ENCODE measurements around the gene GUCA2A.
A peak's percentile ranks its signal among the peaks of the same experiment; 100 is the strongest.

The GUCA2A gene

GRCh38 chr1:42173961-42174735 lies 9.6 kb upstream of the GUCA2A start:
- Mint-ChIP-seq H3K27me3 (ENCODE audit: low read depth) (no peaks in the 10 kb centered on the region), H3K36me3 (ENCODE audit: low read depth) (peaks cover 3% of the 10 kb centered on the region), H3K27ac (peak overlapping the region in 1 of 3 experiments; percentile 10), H3K4me3 (no peak overlapping the region), H3K4me1 (peaks cover 56% of the 10 kb centered on the region), H3K9me3 (no peaks in the 10 kb centered on the region)
- no peak for TF ChIP-seq CTCF (IDR thresholded peaks at IDR 0.05; ENCODE audit: unreplicated experiment in 3 of 3)

DNA sequence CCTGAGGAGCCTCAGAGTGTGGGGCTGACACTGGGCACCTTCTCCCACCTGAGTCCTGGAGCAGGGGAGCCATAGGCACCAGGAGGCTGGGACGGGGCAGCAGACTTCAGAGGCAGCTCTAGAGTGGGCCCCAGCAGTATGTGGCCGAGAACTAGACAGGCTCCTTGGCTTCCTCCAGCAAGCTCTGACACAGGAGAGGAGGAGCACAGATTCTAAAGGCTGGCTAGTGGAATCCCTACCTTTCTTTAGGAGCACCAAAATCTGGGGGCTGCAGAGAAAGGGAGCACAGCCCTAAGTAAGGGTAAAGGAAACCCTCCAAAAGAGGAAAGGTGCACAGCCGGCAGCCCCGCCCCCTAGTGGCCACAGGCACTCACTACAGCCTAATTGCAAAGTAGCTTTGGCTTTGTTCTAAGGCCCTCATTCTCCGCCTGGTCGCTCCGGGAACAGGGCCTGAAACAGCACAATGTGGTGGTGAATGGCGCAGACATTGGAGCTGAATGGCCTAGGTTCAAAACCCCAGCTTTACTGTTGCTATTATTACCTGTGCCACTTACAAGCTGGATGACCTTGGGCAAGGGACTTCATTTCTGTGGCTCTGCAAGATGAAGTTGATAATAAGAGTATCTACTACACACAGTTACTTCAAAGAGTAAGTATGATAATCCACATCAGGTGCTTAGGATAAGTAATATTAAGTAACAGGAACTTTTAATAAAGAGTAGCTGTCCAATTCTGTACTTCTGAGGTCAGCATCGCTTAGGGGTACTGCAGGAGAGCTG lies 8.8 kb upstream of the GUCA2A start:
- H3K27me3 Mint-ChIP-seq (ENCODE audit: low read depth): no peaks in the 10 kb centered on the region
- TF ChIP-seq CTCF (IDR thresholded peaks at IDR 0.05; ENCODE audit: unreplicated experiment in 3 of 3): peak; percentile 94
- no peak overlapping the region for H3K4me3 Mint-ChIP-seq
- peaks cover 52% of the 10 kb centered on the region for H3K4me1 Mint-ChIP-seq
- no peaks in the 10 kb centered on the region for H3K9me3 Mint-ChIP-seq
- peak overlapping the region in 1 of 3 experiments; percentile 10 for H3K27ac Mint-ChIP-seq
- H3K36me3 Mint-ChIP-seq (ENCODE audit: low read depth): peaks cover 3% of the 10 kb centered on the region

- Mint-ChIP-seq H3K27ac (peak overlapping the region; percentile 19 to 56 (median 51)), H3K9me3 (no peaks in the 10 kb centered on the region), H3K27me3 (ENCODE audit: low read depth) (peaks cover under 1% of the 10 kb centered on the region), H3K4me3 (no peak overlapping the region), H3K4me1 (peaks cover 51% of the 10 kb centered on the region), H3K36me3 (ENCODE audit: low read depth) (peaks cover 3% of the 10 kb centered on the region)
- no peak for TF ChIP-seq CTCF (IDR thresholded peaks at IDR 0.05; ENCODE audit: unreplicated experiment in 3 of 3)
Observed at GRCh38 chr1:42172381-42173133, 8.0 kb upstream of the GUCA2A start.

- Mint-ChIP-seq H3K36me3 (ENCODE audit: low read depth) (peaks cover 1% of the 10 kb centered on the region), H3K4me1 (peaks cover 44% of the 10 kb centered on the region), H3K9me3 (no peaks in the 10 kb centered on the region), H3K27ac (peak overlapping the region; percentile 19 to 56 (median 51)), H3K4me3 (no peak overlapping the region), H3K27me3 (ENCODE audit: low read depth) (peaks cover 4% of the 10 kb centered on the region)
- TF ChIP-seq CTCF (IDR thresholded peaks at IDR 0.05; ENCODE audit: unreplicated experiment in 3 of 3): no peak
Observed at GRCh38 chr1:42171679-42172266, 7.2 kb upstream of the GUCA2A start.

- no peak for TF ChIP-seq CTCF (IDR thresholded peaks at IDR 0.05; ENCODE audit: unreplicated experiment in 3 of 3)
- Mint-ChIP-seq H3K36me3 (ENCODE audit: low read depth) (no peaks in the 10 kb centered on the region), H3K4me3 (no peak overlapping the region), H3K27me3 (ENCODE audit: low read depth) (peaks cover 4% of the 10 kb centered on the region), H3K9me3 (no peaks in the 10 kb centered on the region), H3K4me1 (peaks cover 45% of the 10 kb centered on the region), H3K27ac (peak overlapping the region in 1 of 3 experiments; percentile 3)
Observed at GRCh38 chr1:42170779-42171621, 6.5 kb upstream of the GUCA2A start.
